HK-2 (cell line): Measurements from ENCODE around the gene ABHD8.
A peak's percentile ranks its signal among the peaks of the same experiment; 100 is the strongest.

ENCODE experiments used
- DNase-seq: peaks from one replicate; pipeline ENCODE4 v3.0.0-alpha.2; 2018; ENCODE audit not compliant: unreplicated experiment

Gene ABHD8

GRCh38 chr19:17266026-17266425 lies 37.2 kb downstream of the ABHD8 start:
- DNase-seq: no peak

GRCh38 chr19:17264641-17264979 lies 38.6 kb downstream of the ABHD8 start, which contains the start of gene USHBP1:
Gene USHBP1 (minus strand): TSS chr19:17264745. CDS start chr19:17264299, 446 bp downstream.
- DNase-seq: no peak

DNA sequence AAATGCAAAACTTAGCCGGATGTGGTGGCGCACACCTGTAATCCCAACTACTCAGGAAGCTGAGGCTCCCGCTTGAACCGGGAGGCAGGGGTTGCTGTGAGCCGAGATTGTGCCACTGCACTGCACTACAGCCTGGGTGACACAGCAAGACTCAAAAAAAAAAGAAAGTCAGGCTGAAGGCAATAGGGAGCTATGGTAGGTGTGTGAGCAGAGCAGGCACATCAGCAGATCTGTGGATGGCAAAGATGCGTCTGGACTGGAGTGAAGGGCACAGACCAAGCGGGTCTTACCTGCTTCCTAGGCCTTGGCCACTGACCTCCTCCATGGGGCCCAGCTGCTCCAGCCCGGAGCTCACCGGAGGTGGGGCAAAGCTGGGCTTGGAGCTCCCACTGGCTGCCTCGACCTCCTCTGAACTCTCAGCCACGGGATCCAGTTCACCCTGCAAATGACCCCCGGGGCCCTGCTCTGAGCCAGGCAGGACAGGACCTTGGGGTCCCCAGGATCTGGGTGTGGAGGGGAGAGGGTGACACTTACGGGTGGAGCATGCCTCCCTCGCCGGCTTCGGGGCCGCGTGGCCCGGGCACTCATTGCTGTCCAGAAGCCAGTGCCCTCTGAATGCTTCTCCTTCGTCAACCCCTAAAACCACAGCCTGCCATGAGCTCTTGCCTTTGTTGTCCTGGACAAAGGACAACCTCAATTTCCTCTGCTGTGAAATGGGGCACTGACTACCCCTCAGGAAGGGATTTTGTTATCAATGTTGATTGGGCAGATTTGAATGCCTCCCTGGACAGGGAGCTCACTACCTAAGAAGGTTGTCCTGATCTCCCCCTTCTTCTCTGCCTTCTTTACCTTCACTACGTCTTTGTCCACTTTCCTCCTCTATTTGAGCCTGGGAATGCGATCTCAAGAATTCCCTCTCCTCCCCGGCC lies 39.2 kb downstream of the ABHD8 start:
- DNase-seq: no peak

DNA sequence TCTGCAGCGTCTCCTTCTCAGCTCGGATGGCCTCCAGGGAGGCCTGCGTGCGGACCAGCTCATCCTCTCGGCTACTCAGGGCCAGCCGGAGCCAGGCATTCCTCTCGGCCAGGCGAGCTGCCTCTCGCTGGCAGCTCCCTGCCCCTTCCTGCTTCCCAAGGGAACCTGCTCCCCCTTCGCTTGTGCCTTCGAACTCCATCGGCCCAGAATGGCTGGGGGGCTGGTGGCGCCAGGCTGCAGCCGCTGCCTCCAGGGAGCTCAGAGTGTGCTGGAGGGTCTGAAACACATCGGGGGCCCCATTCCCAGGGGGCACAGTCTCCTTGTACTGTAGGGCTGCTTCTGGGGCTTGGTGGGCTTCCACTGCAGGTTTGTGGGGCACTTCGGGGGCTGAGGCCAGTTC lies 40.7 kb downstream of the ABHD8 start:
- DNase-seq: no peak

GRCh38 chr19:17260842-17261325 lies 42.3 kb downstream of the ABHD8 start:
- DNase-seq: peak; percentile 83

DNA sequence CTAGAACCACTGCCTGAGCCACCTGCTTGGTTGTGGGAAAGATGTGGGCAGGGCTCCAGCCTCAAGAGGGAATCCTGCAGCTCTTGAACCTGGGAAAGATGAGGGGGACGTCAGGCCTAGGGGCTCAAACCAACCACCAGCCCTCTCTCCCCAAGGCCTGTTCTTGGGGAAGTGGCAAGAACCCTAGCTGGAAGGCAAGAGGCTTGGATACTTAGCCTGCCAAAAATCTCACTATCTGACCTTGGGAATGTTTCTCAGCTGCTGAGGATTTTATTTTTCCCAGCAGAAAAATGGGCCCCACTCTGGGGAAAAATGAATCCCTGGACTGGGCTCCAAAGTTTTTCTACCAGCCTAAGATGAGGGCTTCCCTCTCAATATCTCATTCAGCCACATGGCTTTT lies 43.3 kb downstream of the ABHD8 start:
- no peak for DNase-seq

- no peak for DNase-seq
Observed at GRCh38 chr19:17259118-17259780, 44.0 kb downstream of the ABHD8 start.

DNA sequence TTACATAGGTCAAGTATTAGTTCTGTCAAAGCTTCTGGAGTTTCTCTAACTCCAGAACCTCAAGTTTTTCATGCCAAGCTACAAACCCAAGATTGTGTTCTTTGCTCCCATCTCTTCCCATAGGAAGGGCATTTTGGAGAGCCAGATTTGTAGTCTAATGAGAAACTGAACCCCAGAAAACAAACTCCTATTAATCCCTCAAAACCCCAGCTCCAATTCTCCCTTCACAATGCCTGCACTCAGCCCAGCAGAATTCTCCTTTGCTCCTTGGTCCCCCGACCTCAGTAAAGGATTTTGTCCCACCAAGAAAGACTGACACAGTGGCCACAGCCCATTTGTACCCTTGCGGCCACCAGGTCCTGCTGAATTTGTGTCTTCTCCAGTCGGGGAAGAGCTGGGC lies 47.1 kb downstream of the ABHD8 start:
- DNase-seq: no peak

DNA sequence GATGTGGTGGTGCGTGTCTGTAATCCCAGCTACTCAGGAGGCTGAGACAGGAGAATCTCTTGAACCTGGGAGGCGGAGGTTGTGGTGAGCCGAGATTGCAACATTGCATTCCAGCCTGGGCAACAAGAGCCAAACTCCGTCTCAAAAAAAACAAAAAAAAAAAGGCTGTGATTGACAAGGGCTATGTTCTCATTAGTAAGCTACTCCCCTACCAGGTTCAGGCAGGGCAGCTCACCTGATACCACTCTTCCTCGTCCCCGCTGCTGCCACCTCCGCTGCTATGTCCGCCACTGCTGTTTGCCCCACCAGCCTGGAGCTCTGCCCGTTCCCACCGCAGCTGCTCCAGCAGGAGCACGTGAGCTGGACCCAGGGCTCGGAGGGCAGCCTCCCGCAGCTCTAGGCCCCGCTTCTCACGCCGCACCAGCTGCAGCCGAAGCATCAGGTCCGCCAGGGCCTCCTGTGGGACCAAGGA lies 48.0 kb downstream of the ABHD8 start:
- no peak for DNase-seq

DNA sequence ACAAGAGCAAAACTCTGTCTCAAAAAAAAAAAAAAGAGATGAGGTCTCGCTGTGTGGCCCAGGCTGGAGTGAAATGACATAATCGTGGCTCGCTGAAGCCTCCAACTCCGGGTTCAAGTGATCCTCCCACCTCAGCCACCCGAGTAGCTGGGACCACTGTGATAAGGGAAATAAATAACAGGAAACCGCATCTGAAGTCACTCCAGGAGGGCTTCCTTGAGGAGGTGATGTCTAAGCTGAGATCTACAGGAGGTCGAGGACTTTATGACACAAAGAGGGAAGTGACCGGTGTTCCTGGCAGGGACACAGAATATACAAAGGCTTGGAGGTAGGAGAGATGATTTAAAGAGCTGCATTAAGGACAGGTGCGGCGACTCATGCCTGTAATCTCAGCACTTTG lies 48.6 kb downstream of the ABHD8 start:
- DNase-seq: no peak

DNA sequence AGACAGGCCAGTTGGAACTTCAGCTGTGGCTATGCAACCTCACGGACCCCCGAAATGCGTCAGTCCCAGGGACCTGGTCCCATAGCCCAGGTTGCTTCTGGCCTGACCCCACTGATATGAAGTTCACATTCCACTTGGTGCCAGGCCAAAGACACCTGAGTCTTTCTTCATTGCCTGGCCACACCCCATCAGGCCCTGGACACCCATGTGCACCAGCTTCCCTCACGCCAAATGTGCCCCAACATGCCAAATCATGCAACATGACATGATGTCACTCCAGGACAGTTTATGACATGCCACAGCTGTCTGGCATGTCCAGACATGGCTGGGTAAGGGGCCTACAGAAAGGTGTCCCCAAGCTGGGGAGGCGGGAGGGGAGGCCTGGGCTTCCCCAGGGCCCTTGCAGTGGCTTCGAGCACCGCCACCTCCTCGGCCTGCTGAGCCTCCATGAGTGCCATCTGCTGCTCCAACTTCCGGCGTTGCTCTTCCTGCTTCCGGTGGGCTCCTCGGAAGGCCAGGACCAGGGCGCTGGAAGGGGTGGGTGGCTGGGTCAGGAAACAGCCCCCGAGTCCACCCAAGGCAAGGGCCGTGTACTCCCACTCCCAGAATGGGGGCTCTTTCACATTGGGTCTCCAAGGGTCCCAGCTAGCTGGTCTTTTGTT lies 53.2 kb downstream of the ABHD8 start:
- no peak for DNase-seq

GRCh38 chr19:17248011-17248776 lies 55.0 kb downstream of the ABHD8 start:
- DNase-seq: no peak

- no peak for DNase-seq
Observed at GRCh38 chr19:17246681-17247425, 56.4 kb downstream of the ABHD8 start.

DNA sequence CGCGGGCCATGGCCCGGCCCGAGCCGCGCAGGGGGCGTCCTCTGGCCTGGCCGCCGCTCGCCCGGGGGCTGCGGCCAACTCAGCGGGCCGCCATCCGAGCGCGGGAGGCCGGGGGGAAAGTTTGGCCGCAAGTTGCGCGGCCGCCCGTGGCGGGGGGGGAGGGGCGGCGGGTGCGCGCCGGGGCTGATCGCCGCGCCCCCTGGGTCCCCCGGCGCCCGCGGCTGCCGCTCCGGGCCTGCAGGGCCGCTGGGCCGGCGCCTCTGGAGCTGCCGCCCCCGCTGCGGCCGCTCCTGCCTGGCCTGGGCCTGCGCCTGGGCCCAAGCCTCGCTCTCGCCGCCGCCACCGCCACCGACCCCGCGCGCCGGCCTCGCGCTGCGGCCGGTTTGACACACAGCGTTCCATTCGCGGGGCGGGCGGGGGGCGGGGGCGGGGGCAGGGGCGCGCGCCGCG lies 57.7 kb downstream of the ABHD8 start, which contains the start of gene NR2F6:
Gene NR2F6, minus strand, starts transcription at position 385 of the 450 bp plus-strand sequence. CDS start 699 bp downstream, outside the sequence.
- peak; percentile 45 for DNase-seq

DNA sequence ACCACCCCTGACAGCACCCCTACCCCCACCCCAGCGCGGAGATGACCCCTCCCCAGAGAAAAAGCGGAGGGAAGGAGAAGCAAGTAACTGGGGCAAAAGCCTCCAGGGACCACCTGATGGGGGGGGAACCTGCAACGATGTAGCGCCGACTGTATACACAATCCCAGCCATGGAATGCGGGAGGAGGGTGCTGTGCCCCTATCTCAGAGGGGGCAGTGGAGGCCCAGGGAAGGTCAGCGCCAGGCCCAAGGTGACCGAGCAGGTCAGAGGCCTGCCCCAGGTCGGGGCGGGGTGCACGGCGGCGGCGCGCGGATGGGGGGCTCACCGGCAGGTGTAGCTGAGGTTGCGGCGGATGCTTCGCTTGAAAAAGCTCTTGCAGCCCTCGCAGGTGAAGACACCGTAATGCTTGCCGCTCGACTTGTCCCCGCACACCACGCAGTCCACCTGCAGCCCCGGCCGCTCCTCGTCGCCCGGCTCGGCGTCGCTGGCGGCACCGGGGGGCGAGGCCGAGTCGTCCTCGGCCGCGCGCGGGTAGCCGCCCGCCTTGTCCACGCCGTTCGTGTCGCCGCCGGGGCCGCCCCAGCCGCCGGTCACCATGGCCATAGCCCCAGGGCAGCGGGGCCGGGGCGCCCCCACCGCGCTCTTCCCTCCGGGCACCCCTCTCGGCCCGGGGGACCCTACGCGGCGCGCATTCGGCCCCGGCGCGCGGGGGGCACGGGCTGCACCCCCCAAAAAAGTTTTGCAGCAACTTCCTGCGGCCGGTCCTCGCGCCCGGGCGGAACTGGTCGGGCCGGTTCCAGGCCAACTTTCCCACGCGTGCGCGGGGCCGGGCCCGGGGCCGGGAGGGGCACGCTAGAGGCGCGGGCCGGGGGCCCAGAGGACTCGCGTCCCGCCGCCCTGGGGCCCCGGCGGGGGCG lies 58.3 kb downstream of the ABHD8 start:
- DNase-seq: no peak

GRCh38 chr19:17243830-17244617 lies 59.2 kb downstream of the ABHD8 start:
- DNase-seq: peak; percentile 63

GRCh38 chr19:17243211-17243829 lies 59.9 kb downstream of the ABHD8 start:
- DNase-seq: no peak
